C4-2B (cell line): ENCODE measurements around the gene NPHS2.
A peak's percentile ranks its signal among the peaks of the same experiment; 100 is the strongest.

Experiments
- H3K27ac ChIP-seq: fragments of 450-650 bp; 2 replicates; pipeline ENCODE4 v1.5.1; 2017
- ZFX ChIP-seq: fragments of 450-650 bp; IDR thresholded peaks from 2 replicates; pipeline ENCODE4 v1.6.1; 2017
- TF ChIP-seq, protein P1 (sequence below): fragments of 450-650 bp; conservative IDR thresholded peaks from 2 replicates; pipeline ENCODE4 v1.5.1; 2017; ENCODE audit warnings: mild to moderate bottlenecking

Gene NPHS2

DNA sequence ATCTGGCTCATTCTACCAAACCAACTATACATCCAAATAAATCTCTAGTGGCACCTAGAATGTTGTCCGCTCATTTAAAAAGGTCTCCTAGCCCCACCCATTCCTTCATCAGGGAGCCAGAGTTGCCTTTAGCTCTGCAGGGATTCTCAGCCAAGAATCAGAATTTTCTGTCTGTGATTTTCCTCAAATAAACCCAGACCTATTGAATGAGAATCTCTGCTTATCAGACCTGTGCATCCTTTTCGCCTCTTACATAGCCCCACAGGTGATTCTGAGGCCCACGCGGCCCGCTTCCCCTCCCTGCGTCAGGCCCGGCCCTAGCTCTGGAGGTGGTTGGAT lies 15.5 kb upstream of the NPHS2 start:
- H3K27ac ChIP-seq = no peak overlapping the region
- TF ChIP-seq, protein P1, sequence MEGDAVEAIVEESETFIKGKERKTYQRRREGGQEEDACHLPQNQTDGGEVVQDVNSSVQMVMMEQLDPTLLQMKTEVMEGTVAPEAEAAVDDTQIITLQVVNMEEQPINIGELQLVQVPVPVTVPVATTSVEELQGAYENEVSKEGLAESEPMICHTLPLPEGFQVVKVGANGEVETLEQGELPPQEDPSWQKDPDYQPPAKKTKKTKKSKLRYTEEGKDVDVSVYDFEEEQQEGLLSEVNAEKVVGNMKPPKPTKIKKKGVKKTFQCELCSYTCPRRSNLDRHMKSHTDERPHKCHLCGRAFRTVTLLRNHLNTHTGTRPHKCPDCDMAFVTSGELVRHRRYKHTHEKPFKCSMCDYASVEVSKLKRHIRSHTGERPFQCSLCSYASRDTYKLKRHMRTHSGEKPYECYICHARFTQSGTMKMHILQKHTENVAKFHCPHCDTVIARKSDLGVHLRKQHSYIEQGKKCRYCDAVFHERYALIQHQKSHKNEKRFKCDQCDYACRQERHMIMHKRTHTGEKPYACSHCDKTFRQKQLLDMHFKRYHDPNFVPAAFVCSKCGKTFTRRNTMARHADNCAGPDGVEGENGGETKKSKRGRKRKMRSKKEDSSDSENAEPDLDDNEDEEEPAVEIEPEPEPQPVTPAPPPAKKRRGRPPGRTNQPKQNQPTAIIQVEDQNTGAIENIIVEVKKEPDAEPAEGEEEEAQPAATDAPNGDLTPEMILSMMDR = no peak
- no peak for TF ChIP-seq ZFX

DNA sequence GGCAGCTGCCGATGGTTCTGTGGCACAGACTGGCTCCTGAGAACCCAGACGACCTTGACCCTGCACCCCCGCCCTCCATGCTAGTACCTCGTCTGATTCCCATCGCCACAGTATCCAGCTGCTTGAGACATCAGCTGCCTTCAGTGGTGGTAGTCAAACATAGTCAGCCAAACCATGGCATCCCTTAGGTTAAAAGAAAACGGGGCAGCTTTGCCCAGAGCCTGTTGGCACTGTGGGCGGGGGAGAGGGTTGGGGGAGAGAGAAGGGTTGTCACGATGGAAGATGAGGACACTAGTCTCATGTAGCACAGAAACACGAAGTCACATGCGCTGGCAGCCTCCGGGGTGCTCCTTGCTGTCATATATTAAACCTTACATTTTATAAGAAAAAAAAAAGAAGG lies 14.9 kb upstream of the NPHS2 start:
- TF ChIP-seq, protein P1 = no peak
- TF ChIP-seq ZFX = no peak
- H3K27ac ChIP-seq = no peak overlapping the region

DNA sequence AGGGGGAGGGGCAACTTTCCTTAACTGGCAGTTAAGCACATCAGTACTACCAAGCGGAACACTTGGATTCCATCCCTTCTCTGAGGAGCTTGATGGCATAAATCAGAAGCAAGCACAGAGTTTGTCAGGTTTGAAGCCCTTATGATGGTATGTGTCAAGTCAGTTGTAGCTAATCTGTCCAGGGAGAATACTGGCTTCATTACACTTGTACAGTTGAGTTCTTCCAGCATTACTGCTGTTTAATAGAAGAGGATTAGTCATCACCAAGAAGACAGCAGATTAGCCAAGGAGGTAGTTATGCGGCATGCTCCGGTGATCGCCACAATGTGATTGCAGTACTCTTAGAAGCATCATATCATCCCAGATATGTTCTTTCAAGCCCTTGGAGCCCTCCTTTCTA lies 13.8 kb upstream of the NPHS2 start:
- no peak overlapping the region for H3K27ac ChIP-seq
- TF ChIP-seq, protein P1 = no peak
- TF ChIP-seq ZFX = no peak

DNA sequence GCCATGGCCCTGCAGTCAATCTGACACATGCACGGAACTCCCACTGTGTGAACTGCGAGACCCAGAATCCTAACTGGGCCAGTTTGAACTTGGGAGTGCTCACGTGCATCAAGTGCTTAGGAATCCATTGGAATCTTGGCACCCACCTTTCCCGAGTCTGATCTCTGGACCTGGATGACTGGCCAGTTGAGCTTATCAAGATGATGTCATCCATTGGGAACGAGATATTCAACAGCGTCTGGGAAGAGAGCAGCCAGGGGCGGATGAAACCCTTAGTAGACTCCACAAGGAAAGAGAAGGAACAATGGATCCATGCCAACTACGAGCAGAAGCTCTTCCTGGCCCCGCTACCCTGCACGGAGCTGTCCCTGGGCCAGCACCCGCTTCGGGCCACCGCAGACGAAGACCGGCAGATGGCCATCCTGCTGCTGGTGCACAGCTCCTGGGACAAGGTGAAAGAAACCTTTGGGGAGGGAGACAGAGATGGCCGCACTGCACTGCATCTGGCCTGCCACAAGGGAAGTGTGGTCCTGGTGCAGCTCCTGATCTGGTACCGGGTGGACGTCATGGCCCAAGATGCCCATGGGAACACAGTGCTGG lies 12.8 kb upstream of the NPHS2 start:
- TF ChIP-seq, protein P1 = no peak
- H3K27ac ChIP-seq = no peak overlapping the region

DNA sequence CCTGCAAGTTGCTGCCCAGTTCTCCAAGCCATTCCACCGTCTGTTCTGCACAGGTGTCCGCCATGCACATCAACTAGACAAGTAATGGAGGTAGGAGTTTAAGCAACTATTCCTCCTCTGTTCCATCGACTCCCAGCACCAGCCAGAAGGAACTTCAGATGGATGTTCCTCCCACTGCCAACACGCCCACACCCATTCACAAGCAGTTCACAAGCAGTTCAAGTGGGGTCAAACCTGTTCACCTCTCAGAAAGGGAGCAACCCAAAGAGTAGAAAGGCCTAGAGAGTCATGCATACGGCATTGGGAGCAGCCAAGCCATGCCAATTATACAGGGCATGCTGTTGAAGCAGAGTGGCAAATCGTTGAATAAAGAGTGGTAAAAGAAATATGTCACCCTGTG lies 11.6 kb upstream of the NPHS2 start:
- peak overlapping the region; percentile 53; the same call in 1 of the 2 replicates for H3K27ac ChIP-seq
- TF ChIP-seq, protein P1 = no peak
- TF ChIP-seq ZFX = no peak

DNA sequence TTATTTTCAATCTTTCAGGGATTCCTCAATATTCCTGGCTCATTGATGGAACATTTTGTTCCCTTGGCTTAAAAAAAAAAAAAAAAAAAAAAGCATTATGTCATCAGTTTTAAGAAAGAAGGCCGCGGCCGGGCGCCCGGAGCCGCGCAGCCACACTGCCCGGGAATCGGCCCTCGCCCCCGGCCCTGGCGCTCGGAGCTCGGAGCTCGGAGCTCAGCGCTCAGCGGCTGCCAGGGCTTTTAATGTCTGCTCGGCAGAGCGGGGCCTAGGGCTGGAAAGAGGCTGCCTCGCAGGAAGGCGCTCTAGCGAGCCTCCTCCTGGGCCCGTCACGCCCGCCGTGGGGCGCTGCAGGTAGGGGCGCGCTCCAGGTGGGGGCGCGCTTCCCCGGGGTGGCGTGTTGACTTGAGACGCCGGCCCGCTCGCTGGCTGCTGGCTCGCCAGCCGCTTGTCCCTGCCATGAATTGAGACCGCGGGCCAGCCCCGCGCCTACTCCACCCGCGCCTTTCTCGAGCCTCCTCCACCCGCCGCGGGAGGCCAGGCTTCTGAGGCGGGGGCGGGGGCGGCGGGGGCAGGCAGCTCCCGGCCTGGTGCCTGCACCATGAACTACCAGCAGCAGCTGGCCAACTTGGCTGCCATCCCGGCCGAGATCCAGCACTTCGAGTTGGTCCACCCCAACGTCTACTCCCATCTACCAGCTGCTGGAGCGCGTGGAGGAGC lies 10.5 kb upstream of the NPHS2 start:
- peak overlapping the region; percentile 53 for H3K27ac ChIP-seq
- peak; percentile 82 for TF ChIP-seq ZFX
- TF ChIP-seq, protein P1 = peak; percentile 90

DNA sequence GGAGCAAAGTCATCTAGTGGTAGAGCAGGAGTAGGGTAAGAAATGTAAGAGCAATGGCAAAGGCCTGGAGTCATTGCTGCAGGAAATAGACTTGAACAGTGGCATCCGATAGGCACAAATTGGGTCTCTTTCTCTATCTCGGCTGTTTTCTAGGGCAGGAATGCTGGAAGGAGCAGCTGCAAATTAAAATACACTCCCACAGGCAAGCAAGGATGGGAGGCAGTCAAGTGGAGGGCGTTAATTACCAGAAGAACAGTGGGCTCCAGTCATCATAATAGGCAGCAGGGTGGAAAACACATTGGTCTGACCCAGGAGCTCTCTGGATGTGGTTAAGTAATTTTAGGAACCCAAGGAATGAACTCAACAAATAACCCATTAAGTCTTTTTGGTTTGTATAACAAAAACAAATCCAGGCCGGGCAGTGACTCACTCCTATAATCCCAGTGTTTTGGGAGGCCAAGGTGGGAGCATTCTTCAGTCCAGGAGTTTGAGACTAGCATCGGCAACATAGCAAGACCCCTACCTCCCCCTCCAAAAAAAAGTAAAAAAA lies 8.1 kb upstream of the NPHS2 start:
- no peak overlapping the region for H3K27ac ChIP-seq

More for the DNA sequence above, 8.1 kb upstream of the NPHS2 start:
- TF ChIP-seq, protein P1 = no peak
- TF ChIP-seq ZFX = no peak
